GM21367 (cell line): ENCODE data around the gene ZBTB14.

Experiments used
- ATAC-seq: cut with Tn5 transposase; IDR thresholded peaks from one replicate; pipeline ENCODE4 v1.9.1; 2021; ENCODE audit not compliant: unreplicated experiment

Gene ZBTB14

DNA sequence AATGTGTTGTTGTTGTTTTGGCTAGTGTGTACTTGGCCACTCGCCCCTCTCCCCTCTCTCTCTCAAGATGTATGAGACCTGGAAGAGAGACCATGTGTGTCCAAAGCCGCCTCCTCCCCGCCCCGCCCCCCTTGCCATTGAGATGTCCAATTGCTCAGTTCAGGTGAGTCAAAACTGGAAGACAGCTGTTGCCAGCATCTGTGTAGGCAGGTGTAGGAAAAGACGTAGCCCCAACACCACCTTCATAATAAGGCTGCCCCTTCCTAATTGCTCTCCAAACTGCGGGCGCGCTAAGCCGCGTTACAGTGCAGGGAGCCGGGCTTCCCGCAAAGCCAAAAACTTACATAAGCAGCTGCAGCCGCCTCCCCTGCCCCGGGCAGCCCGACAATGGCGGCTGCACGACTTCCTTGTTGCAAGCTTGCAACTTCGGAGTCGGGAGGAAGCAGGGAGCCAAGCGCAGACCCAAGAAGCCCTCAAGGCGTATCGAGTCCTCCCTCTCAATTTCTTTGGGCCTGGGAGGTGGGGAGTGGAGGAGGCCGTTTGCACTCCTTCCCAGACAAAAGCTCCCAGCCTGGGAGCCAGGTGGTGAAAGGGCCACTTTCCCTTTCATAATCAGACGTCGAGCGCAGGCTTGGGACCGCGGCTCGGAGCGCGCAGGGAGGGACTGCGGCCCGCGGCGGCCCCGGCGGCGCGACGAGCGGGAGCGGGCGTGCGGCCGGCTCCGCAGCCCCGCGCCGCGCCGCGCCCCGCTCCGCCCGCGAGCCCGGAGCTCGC lies 882 bp downstream of the ZBTB14 start:
- peak; percentile 3 for ATAC-seq

DNA sequence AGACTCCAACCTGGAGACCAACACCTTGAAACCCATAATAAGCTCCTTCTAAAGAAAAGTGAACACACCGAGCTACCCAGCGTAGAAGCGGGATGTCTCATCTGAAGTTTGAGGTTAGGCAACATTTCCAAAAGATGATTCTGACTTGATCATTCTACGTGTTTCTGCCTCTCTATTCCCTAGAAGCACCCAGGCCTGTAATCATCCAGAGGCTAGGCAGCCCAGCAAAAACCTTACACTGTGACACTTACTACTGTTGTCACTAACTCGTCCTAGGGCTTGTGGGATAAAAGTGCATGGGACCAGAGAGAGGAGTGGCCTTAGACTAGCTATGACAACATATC lies 1.4 kb downstream of the ZBTB14 start:
- ATAC-seq: no peak

DNA sequence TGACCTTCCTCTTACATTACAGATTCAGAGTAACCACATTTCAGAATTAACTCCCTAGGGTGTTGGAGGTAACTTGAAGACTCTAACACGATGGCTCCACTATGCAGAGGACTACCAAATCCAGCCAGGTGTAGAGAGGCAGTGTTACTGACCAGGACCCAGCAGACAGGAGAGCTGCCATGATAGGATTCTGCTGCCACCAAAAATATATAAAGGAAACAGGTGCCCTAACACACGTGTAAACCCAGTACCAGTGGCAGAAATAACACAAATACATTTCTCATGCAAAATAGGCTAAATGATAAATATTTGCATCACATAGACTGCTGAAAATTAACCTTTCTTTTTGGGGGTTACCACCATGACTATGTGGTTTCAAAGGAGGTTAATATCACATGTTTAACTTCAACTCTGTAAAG lies 7.0 kb downstream of the ZBTB14 start:
- peak; percentile 59 for ATAC-seq

DNA sequence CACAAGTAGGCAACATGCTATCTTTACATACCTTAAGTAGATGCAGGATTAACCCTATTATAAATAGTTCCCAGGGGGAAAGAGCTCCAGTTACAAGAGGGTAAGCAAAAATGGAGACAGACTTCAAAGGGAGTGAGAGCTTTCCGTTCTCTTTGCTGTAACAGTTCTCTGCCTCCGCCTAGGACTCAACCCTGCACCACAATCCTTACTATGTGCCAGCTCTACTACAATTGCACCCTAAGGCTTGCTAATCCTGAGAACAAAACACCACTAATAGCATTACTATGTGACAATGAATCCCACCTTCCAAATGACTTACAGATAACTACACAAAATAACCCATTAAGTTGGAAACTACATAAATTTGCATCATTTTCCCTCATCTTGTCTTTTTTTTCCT lies 7.7 kb downstream of the ZBTB14 start:
- no peak for ATAC-seq

DNA sequence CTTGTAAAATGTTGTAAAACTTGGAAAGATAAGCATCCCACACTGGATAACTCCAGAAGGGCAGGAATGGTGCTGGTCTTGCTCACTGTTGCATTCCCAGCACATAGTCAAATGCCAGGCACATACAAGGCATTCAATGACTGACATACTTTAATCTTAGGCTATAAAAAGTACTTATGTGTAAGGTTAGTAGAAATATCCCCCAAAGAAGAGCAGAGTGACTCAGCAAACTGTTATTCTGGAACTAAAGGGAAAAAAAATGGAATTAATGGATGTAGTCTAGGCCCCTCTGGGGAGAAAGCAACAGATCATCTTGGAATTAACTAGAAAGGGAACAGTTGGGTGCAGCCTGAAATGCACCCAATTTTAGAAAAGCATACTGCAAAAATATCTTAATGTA lies 9.0 kb downstream of the ZBTB14 start:
- no peak for ATAC-seq

DNA sequence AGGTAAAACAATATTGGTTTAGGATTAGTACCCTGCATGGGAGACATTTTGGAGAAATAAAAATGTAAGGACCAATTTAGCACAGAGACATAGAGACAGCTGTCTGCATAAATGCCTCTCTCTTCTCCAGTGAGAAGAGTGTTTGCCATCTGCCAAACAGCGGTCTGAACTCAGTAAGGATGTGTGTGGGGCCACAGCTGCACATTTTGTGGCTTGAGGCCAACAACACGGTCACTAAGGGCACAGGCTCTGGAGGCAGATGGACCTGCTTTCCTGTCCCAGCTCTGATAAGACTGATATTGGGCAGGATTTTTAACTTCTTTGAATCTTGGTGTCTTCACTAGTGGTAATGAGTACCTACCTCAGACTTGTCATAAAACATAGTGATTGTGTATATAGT lies 10.2 kb downstream of the ZBTB14 start:
- ATAC-seq: no peak

DNA sequence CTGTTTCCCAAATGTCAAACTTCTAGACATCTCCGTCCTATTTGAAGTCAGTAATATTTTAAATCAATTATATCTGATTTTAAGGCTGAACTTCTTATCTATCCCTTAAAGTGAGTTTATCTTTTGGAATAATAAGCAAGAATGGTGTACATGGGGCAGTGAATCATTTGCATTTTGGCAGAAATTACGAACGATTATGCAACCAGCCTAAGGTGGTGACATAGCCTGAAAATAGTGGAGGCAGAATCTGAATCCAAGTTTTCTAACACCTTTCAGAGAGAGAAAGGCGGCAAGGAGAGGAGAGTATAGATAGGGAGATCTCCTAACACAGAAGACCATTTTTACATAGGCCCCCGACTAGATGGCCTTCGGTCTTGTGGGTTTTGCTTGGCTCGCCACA lies 10.7 kb downstream of the ZBTB14 start:
- ATAC-seq: no peak

DNA sequence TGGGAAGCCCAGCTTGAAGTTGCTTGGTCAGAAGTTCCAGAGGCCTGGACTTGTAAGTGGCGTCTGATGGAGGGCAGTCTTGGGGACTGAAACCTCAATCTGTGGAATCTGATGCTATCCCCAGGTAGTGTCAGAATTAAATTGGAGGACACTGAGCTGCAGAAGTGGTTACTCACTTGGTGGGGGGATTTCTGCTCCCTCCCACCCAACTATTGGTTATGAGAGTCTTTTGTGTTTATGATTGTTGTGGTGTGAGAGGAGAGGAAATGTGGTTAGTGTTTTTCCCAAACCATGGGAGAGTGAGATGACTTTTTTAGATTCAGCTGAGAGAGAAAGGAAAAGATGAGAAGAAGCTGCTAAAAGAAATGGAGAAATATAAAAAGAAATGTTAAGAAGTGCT lies 12.8 kb downstream of the ZBTB14 start:
- ATAC-seq: no peak

DNA sequence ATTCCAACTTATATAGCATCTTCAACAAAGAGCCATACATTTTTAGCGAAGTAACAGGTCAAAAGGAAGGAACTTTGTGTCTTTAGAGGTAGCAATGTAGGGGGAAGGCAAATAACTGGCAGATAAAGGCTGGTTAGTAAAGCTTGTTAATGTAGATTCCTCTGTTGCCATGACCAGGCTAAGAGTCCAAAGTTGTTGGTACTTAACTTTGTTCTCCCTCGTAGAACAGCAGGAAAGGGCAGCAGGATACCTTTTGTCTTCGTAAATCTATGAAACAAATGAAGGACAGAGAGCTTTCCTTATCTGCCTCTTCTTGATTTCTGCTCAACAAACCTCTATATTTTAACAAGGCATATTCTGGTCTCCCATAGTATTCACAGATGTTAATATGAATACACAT lies 18.6 kb downstream of the ZBTB14 start:
- ATAC-seq: no peak

DNA sequence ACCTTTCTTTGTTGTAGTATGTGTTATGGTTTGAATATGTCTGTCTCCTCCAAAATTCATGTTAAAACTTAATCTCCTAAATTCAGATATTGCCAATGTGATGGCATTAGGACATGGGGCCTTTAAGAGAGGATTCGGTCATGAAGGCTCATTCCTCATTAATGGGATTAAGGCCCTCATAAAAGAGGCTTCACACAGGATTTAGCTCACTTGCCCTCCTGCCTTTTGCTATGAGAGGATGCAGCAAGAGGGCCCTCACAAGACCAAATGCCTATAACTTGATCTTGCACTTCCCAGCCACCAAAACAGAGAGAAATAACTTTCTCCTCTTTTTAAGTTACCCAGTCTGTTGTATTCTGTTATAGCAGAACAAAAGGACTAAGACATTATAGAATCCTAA lies 19.7 kb downstream of the ZBTB14 start:
- ATAC-seq: no peak

DNA sequence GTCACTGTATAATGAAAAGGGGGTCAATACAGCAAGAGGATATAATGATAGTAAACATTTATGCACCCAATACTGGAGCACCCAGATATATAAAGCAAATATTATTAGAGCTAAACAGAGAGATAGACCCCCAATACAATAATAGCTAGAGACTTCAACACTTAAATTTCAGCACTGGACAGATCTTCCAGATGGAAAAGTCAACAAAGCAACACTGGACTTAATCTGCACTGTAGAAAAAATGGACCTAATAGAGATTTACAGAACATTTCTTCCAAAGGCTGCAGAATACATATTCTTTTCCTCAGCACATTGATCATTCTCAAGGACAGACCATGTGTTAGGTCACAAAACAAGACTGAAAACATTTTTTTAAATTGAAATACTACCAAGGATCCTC lies 26.7 kb downstream of the ZBTB14 start:
- no peak for ATAC-seq

DNA sequence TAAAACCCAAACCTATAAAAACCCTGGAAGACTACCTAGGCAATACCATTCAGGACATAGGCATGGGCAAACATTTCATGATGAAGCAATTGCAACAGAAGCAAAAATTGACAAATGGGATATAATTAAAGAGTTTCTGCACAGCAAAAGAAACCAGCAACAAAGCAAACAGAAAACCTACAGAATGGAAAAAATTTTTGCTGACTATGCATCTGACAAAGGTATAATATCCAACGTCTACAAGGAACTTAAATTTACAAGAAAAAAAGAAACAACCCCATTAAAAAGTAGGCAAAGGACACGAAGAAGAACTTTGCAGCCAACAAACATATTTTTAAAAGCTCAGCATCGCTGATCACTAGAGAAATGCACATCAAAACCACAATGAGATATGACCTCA lies 28.8 kb downstream of the ZBTB14 start:
- no peak for ATAC-seq

DNA sequence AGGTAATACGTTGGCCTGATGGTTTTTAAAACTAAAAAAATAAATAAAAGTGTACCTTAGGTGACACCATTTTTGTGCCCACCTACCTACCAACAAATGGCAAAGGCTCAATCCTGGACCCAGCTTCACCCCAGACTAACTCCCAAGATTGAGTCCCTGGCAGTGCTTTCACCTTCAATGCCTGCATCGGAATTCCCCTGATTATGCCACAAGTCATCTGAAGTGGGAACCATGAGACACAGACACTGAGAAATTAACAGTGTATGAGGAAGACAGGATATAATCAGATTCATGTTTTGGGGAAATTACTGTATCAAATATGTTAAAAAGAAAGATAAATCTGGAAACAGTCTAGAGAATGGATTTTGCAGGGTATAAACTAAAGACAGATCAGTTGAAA lies 41.6 kb downstream of the ZBTB14 start:
- no peak for ATAC-seq

DNA sequence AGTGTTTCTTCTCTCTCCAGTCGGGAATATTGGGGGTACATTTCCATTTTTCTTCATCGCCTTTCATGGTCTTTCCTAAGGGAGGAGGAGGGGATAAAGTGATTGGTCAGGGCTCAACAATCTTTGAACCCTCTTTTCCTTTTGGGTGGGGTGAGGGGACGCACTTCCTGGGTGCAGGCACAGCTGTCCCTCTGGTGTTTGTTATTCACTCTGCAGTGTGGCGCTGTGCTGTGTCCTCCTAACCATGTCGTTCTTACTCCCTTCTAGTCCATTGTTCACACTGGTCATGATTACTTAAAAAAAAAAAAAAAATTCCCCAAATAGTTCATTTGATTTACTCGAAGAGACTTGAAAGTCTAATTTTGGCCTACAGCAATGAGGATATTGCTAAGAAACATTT lies 44.4 kb downstream of the ZBTB14 start:
- no peak for ATAC-seq

DNA sequence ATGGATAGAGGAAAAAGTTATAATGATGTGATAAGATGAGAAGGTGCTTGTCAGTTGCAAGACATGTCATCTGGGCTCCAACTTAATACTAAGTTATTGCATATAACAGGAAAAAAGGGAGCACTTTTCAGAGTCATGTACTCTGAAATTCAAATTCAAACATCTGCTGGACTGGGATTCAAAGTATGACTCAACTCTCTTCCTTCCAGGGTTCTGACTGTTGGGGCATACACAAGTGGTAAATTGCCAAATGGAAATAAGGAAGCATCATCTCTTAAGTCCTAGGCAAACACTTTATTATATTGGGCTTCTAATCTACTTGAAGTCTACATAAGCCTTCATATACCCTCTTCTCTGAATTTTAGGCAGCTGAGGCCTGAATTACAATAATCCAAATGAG lies 44.9 kb downstream of the ZBTB14 start:
- ATAC-seq: no peak

DNA sequence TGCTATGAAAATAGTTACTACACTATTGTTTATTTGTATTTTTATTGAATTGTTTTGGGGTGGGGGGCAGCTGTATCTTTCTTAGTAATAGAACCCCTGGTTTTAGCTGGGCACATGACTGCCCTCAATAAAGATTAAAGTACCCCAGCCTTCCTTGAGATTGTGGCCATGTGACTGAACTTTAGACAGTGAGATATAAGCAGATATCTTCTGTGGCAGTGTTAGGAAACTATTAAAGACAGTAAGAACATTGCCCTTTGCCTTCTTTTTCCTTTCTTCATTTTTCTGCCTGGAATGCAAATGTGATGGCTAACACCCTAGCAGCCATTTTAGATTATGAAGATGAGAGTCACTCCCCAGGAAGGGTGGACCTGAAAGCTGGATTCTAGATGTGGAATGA lies 50.6 kb downstream of the ZBTB14 start:
- no peak for ATAC-seq

DNA sequence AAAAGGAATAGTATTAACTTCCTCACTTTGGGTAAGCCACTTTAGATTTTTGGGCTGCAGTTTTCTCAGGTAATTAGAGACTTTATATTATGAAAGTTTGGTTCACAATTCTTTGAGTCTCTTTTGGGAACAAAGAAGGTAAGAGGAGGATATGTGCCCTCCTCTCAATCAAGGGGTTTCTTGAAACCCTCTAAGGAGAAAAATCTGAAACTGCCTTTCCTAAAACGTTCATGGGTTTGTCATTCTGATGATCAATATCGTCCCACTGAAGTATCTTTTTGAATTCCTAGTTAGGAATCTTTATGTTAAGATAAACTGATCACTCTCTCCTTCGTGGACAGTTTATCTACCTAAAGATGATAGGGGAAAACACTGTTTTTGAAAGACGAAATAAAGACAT lies 56.1 kb downstream of the ZBTB14 start:
- no peak for ATAC-seq
